ENCODE measurements around the gene ANO3.
"Not testable (repeated sequence)": the region's sequence is repeated elsewhere in the genome, so short reads cannot be mapped to it uniquely, and the experiment has no call there.

ANO3 gene

GRCh38 chr11:26575946-26576345 is 244.0 kb downstream of the ANO3 start:
- no peak for DNase-seq (ENCODE audit: low spot score)

DNA sequence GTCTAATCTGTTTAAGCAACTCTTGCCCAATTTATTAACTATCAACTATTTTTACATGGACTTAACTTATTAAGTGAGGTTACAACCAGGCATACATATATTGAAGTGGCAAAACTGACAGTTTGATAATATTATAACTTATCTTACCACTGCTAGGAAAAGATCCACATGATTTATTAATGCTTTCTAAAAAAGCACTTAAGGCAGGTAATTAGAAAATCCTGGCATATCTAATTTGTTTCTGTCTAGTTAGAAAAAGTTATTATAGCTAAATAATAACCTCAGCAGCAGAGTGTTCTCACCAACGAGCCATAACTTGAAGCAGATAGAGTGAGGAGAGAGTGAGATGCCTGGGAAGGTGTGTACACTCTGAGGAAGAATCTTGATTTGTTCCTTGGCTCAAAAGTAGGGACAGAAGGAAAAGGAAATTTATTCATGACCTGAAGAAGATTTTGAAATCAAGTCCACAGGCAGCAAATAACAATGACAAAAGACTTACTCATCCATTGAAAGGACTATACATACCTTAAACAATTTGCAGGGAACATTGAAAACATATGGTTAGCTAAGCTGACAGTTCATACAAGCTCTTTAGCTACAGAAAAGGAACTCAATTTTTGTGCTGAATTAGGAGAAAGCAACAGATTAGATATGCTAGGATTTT is 247.2 kb downstream of the ANO3 start:
- DNase-seq (ENCODE audit: low spot score), result no peak

- no peak for DNase-seq (ENCODE audit: low spot score)
These were observed 247.8 kb downstream of the ANO3 start for GRCh38 chr11:26579683-26580082.

DNA sequence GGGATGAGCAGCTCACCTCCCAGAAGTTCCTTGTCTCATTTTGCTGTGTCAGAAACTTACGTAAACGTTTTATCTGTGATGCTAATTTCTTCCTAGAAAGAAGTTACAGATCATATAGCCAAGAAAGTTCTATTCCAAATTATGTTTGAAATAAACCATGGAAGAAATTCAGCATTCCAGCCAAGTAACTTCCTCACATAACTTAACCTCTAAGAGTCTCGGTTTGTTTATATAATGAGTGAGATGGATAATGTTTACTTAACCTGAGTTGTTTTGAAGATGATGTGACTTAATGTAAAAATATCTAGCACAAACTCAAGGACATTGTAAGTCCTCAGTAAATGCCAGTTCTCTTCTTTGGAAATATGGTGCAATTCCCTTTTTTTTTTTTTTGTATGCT is 249.0 kb downstream of the ANO3 start:
- DNase-seq (ENCODE audit: low spot score), result no peak

DNA sequence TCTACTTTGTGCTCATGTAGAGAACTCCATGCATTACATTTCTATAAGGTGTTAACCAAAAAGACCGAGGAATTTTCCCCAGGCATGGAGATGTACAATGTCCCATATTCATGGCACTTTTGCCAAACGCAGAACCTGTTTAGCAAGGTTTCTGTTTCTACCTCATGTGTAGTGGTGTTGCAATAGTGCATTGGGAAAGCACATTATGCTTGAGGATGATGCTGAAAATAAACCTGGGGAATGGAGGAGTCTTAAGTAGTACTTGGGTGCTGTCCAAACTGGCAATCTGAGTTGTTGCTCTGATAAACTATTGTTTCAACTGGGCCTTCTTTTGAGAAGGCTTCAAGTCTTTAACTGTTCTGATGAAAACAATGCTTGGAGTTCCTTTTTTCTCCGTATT is 251.6 kb downstream of the ANO3 start:
- no peak for DNase-seq (ENCODE audit: low spot score)

GRCh38 chr11:26584818-26585217 is 252.9 kb downstream of the ANO3 start:
- DNase-seq (ENCODE audit: low spot score), result no peak

- no peak for DNase-seq (ENCODE audit: low spot score)
These were observed 255.1 kb downstream of the ANO3 start for GRCh38 chr11:26587073-26587472.

DNA sequence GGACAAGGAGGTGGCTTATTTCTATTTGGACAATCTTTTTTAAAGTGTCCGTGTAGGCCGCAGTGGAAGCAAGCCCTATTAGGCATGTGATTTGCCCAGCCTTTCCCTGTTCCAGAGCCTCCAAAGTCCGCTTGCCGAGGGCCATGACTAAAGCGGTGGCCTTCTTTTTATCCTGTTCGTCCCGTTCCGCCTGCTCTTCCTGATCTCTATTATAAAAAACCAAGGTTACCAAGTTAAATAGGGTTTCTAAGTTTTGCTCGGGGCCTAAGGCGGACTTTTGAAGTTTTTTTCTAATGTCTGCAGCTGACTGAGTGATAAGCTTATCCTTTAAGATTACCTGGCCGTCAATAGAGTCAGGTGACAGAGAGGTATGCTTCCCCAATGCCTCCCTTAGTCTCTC is 261.8 kb downstream of the ANO3 start:
- DNase-seq (ENCODE audit: low spot score), result no peak

GRCh38 chr11:26595207-26595865 is 263.4 kb downstream of the ANO3 start:
- not testable (repeated sequence) for DNase-seq (ENCODE audit: low spot score)

GRCh38 chr11:26597049-26597689 is 265.2 kb downstream of the ANO3 start:
- not testable (repeated sequence) for DNase-seq (ENCODE audit: low spot score)

GRCh38 chr11:26597899-26598298 is 266.0 kb downstream of the ANO3 start:
- DNase-seq (ENCODE audit: low spot score), result no peak

- DNase-seq (ENCODE audit: low spot score), result no peak
These were observed 267.5 kb downstream of the ANO3 start for GRCh38 chr11:26599425-26599824.

GRCh38 chr11:26599876-26600434 is 268.0 kb downstream of the ANO3 start:
- no peak for DNase-seq (ENCODE audit: low spot score)

DNA sequence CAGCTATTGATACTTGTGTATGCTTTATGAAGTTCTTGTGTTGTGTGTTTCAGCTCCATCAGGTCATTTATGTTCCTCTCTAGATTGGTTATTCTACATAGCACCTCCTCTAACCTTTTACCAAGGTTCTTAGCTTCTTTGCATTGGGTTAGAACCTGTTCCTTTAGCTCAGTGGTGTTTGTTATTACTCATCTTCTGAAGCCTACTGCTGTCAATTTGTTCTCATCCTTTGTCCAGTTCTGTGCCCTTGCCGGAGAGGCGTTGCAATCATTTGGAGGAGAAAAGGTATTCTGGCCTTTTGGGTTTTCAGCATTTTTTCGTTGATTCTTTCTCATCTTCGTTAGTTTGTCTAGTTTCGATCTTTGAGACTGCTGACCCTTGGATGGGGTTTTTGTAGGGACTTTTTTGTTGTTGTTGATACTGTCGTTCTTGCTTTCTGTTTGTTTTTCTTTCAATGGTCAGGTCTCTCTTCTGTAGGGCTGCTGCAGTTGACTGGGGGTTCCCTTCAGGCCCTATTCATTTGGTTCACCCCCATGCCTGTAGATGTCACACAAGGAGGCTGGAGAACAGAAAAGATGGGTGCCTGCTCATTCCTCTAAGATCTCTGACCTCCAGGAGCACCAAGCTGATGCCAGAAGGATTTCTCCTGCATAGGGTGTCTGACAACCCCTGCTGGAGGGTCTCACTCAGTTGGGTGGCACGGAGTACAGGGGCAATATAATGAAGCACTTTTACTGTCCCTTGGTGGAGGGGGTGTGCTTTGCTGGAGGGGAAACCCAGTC is 276.0 kb downstream of the ANO3 start:
- DNase-seq (ENCODE audit: low spot score), result no peak

- no peak for DNase-seq (ENCODE audit: low spot score)
These were observed 276.7 kb downstream of the ANO3 start for GRCh38 chr11:26608507-26609146.

DNA sequence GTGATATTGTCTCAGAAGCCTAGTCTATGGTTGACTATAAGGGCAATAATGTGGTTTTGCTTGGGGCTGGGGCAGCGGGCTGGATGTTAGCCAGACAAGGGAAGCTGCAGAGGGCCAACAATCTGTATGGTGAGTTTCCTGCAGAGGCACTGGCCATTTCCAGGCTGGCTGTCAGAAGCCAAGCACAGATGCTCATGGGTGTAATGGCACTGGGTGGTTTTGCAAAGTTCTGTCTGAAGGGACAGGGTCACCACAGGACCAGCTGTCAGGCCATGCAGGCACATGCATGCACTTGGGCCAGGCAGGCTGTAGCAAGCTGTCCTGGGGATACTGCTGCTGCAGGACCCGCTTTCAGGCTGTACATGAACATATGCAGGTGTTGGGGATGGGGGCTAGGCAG is 281.8 kb downstream of the ANO3 start:
- DNase-seq (ENCODE audit: low spot score), result no peak

- no peak for DNase-seq (ENCODE audit: low spot score)
These were observed 286.5 kb downstream of the ANO3 start for GRCh38 chr11:26618441-26618840.

GRCh38 chr11:26620282-26621045 is 288.5 kb downstream of the ANO3 start:
- DNase-seq (ENCODE audit: low spot score), result peak; percentile 52

DNA sequence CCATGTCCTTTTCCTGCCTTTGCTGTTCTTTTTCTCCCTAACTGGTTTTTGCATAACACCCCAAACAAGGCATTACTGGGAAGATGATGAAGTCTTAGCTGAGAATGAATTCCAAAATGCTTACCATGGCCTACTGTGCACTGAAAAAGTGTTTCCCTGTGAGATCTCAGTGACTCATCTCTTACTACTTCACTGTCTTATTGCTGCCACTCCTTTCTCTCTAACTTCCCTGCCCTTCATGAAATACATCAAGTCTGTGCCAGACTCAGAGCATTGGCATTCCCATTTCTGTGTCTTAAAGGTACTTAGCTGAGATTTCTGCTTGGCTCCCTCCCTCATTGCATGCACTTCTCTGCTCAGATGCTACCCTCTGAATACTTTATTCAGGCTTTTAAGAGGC is 289.2 kb downstream of the ANO3 start:
- DNase-seq (ENCODE audit: low spot score), result peak; percentile 69

- no peak for DNase-seq (ENCODE audit: low spot score)
These were observed 290.3 kb downstream of the ANO3 start for GRCh38 chr11:26622181-26622580.

- peak; percentile 20 for DNase-seq (ENCODE audit: low spot score)
These were observed 291.2 kb downstream of the ANO3 start for GRCh38 chr11:26623076-26623659.
